ENCODE measurements around the gene HDLBP. TPM values are rescaled to one million over a fixed set of nuclear protein-coding genes. Genes with fewer than 3 reads are reported as not detected.
"Not testable (repeated sequence)": the region's sequence is repeated elsewhere in the genome, so short reads cannot be mapped to it uniquely, and the experiment has no call there.

HDLBP gene
- total RNA-seq, 2 experiments from 2014 or later, result 259 to 266 TPM

- TF ChIP-seq, protein P1, sequence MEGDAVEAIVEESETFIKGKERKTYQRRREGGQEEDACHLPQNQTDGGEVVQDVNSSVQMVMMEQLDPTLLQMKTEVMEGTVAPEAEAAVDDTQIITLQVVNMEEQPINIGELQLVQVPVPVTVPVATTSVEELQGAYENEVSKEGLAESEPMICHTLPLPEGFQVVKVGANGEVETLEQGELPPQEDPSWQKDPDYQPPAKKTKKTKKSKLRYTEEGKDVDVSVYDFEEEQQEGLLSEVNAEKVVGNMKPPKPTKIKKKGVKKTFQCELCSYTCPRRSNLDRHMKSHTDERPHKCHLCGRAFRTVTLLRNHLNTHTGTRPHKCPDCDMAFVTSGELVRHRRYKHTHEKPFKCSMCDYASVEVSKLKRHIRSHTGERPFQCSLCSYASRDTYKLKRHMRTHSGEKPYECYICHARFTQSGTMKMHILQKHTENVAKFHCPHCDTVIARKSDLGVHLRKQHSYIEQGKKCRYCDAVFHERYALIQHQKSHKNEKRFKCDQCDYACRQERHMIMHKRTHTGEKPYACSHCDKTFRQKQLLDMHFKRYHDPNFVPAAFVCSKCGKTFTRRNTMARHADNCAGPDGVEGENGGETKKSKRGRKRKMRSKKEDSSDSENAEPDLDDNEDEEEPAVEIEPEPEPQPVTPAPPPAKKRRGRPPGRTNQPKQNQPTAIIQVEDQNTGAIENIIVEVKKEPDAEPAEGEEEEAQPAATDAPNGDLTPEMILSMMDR (IDR thresholded peaks at IDR 0.05), result no peak
- intact Hi-C loops (cut with micrococcal nuclease), result no loop called here
- H3K36me3 Mint-ChIP-seq (ENCODE audit: low read depth), result peaks cover 6% of the 10 kb centered on the region
- H3K27ac Mint-ChIP-seq, result no peak overlapping the region
- no peaks in the 10 kb centered on the region for H3K9me3 Mint-ChIP-seq
- ATAC-seq (no peak), DNase-seq (no peak)
- POLR2A ChIA-PET, result no interaction called here
- peaks cover 49% of the 10 kb centered on the region for H3K4me1 Mint-ChIP-seq (ENCODE audit: low read depth)
- H3K4me3 Mint-ChIP-seq, result no peak overlapping the region
- CTCF ChIA-PET, result interaction anchor here (1.1 to 1.2 kb wide), 2 partner anchors 12 to 56 kb away, joined by 3 to 4 read pairs; no protein-coding TSS in a partner anchor
- no peaks in the 10 kb centered on the region for H3K27me3 Mint-ChIP-seq
Measured at GRCh38 chr2:241295326-241296095, 20.0 kb downstream of the HDLBP start.

- ATAC-seq; intact Hi-C loops (cut with micrococcal nuclease); H3K4me3 Mint-ChIP-seq; POLR2A ChIA-PET; H3K27ac Mint-ChIP-seq; H3K27me3 Mint-ChIP-seq; H3K9me3 Mint-ChIP-seq; DNase-seq: not testable (repeated sequence)
- CTCF ChIA-PET, result interaction anchor here (0.9 kb wide), 1 partner anchor 26 kb away, joined by 3 read pairs; no protein-coding TSS in a partner anchor
- peaks cover 16% of the 10 kb centered on the region for H3K36me3 Mint-ChIP-seq (ENCODE audit: low read depth)
- peaks cover 50% of the 10 kb centered on the region for H3K4me1 Mint-ChIP-seq (ENCODE audit: low read depth)
Measured at GRCh38 chr2:241293378-241293797, 22.1 kb downstream of the HDLBP start.

GRCh38 chr2:241291977-241292376, 23.5 kb downstream of the HDLBP start:
- H3K27me3 Mint-ChIP-seq, result no peaks in the 10 kb centered on the region
- POLR2A ChIA-PET, result no interaction called here
- peaks cover 19% of the 10 kb centered on the region for H3K36me3 Mint-ChIP-seq (ENCODE audit: low read depth)
- H3K9me3 Mint-ChIP-seq, result no peaks in the 10 kb centered on the region
- no peak for ATAC-seq
- H3K27ac Mint-ChIP-seq, result no peak overlapping the region
- TF ChIP-seq, protein P1 (IDR thresholded peaks at IDR 0.05), result no peak
- peaks cover 52% of the 10 kb centered on the region for H3K4me1 Mint-ChIP-seq (ENCODE audit: low read depth)
- CTCF ChIA-PET, result interaction anchor here (1.2 kb wide), 1 partner anchor 11 kb away, joined by 5 read pairs; no protein-coding TSS in a partner anchor
- H3K4me3 Mint-ChIP-seq, result no peak overlapping the region
- no peak for DNase-seq
- intact Hi-C loops (cut with micrococcal nuclease), result no loop called here

- no peak overlapping the region for H3K27ac Mint-ChIP-seq
- POLR2A ChIA-PET, result interaction anchor here (0.9 to 1.4 kb wide), 2 partner anchors 10 to 23 kb away, joined by 3 read pairs; no protein-coding TSS in a partner anchor
- H3K4me1 Mint-ChIP-seq (ENCODE audit: low read depth), result peaks cover 55% of the 10 kb centered on the region
- H3K4me3 Mint-ChIP-seq, result no peak overlapping the region
- no peak for DNase-seq
- H3K36me3 Mint-ChIP-seq (ENCODE audit: low read depth), result peaks cover 23% of the 10 kb centered on the region
- CTCF ChIA-PET, result interaction anchor here (1.2 kb wide), 1 partner anchor 12 kb away, joined by 5 read pairs; no protein-coding TSS in a partner anchor
- no peak for ATAC-seq
- TF ChIP-seq, protein P1 (IDR thresholded peaks at IDR 0.05), result no peak
- no peaks in the 10 kb centered on the region for H3K27me3 Mint-ChIP-seq
- intact Hi-C loops (cut with micrococcal nuclease), result no loop called here
- no peaks in the 10 kb centered on the region for H3K9me3 Mint-ChIP-seq
Measured at GRCh38 chr2:241291153-241291552, 24.3 kb downstream of the HDLBP start.

DNA sequence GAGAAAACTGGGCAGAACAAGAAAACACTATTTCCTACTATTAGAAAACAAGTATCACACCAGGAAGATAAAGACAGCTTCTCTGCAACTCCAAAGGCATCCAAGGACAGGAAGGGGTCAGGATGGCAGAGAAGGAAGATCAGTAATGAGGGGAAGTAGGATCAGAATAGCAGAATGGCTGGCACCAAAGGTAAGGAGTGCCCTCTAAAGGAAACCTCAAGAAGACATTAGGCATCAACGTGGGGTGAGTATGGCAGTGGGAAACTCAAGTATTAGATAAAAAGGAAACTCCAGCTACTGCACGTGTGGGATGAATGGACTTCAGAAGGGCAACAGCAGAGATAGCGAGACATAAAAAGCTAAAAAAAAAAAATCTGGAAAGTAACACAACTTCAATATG, 25.9 kb downstream of the HDLBP start:
- Mint-ChIP-seq H3K36me3 (ENCODE audit: low read depth) (peaks cover 29% of the 10 kb centered on the region), H3K27ac (no peak overlapping the region), H3K9me3 (no peaks in the 10 kb centered on the region), H3K4me1 (ENCODE audit: low read depth) (peaks cover 59% of the 10 kb centered on the region), H3K4me3 (no peak overlapping the region), H3K27me3 (no peaks in the 10 kb centered on the region)
- CTCF ChIA-PET, result no interaction called here
- ATAC-seq (no peak), DNase-seq (no peak)
- TF ChIP-seq, protein P1 (IDR thresholded peaks at IDR 0.05), result no peak
- POLR2A ChIA-PET, result interaction anchor here (0.6 kb wide), 1 partner anchor 18 kb away, joined by 3 read pairs; no protein-coding TSS in a partner anchor
- intact Hi-C loops (cut with micrococcal nuclease), result no loop called here

Data from activated CD8-positive, alpha-beta T cell treated with anti-CD3 and anti-CD28 coated beads for 36 hours (primary cell).